Measurements from ENCODE around the gene ADAD2.

The ADAD2 gene

GRCh38 chr16:84224554-84224953 lies 33.6 kb downstream of the ADAD2 start:
- TF ChIP-seq CTCF (IDR thresholded peaks at IDR 0.05; ENCODE audit: insufficient read depth, low read depth, low read length, missing control alignments) = no peak
- DNase-seq (ENCODE audit: low read depth) = no peak
- H3K4me3 ChIP-seq (ENCODE audit: low read depth, low read length) = no peak overlapping the region

- no peak for TF ChIP-seq CTCF (IDR thresholded peaks at IDR 0.05; ENCODE audit: insufficient read depth, low read depth, low read length, missing control alignments)
- H3K4me3 ChIP-seq (ENCODE audit: low read depth, low read length) = no peak overlapping the region
- no peak for DNase-seq (ENCODE audit: low read depth)
Measured at GRCh38 chr16:84225126-84225525, 34.2 kb downstream of the ADAD2 start.

- TF ChIP-seq CTCF (IDR thresholded peaks at IDR 0.05; ENCODE audit: insufficient read depth, low read depth, low read length, missing control alignments) = no peak
- no peak overlapping the region for H3K4me3 ChIP-seq (ENCODE audit: low read depth, low read length)
- DNase-seq (ENCODE audit: low read depth) = no peak
Measured at GRCh38 chr16:84225571-84225970, 34.6 kb downstream of the ADAD2 start.

GRCh38 chr16:84226026-84226425 lies 35.1 kb downstream of the ADAD2 start:
- no peak for DNase-seq (ENCODE audit: low read depth)
- no peak overlapping the region for H3K4me3 ChIP-seq (ENCODE audit: low read depth, low read length)
- TF ChIP-seq CTCF (IDR thresholded peaks at IDR 0.05; ENCODE audit: insufficient read depth, low read depth, low read length, missing control alignments) = no peak

- TF ChIP-seq CTCF (IDR thresholded peaks at IDR 0.05; ENCODE audit: insufficient read depth, low read depth, low read length, missing control alignments) = no peak
- no peak for DNase-seq (ENCODE audit: low read depth)
- H3K4me3 ChIP-seq (ENCODE audit: low read depth, low read length) = no peak overlapping the region
Measured at GRCh38 chr16:84227548-84227947, 36.6 kb downstream of the ADAD2 start.

DNA sequence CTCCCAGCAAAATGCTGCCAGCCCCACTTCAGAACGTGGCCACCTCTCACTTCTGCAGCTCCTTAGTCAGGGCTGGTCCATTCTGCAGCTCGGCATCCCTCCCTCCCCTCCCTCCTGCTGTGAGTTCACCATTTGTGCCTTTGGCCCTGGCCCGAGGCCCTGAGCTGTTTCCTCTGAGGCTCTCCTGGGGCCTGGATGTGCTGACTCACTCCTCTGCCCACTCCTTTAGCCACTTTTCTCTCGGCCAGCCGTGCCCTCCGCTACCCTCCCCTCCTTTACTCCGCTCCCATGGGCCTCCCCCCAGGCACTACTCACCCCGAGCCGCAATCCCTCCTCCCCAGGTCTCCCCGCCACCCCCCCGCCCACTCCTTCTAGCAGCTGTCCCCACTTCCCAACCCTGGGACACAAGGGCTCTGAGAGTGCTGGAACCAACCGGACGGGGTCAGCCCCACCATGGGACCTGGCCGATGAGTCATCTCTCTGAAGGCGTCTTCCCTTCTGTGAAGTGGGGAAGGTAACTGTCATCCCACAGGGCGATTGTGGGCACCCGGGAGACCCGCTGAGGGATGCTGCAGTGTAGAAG lies 37.4 kb downstream of the ADAD2 start:
- TF ChIP-seq CTCF (IDR thresholded peaks at IDR 0.05; ENCODE audit: insufficient read depth, low read depth, low read length, missing control alignments) = no peak
- DNase-seq (ENCODE audit: low read depth) = no peak
- no peak overlapping the region for H3K4me3 ChIP-seq (ENCODE audit: low read depth, low read length)

GRCh38 chr16:84229471-84229870 lies 38.5 kb downstream of the ADAD2 start:
- H3K4me3 ChIP-seq (ENCODE audit: low read depth, low read length) = no peak overlapping the region
- no peak for TF ChIP-seq CTCF (IDR thresholded peaks at IDR 0.05; ENCODE audit: insufficient read depth, low read depth, low read length, missing control alignments)
- no peak for DNase-seq (ENCODE audit: low read depth)

Measured in GM12865 (cell line).